Testis (tissue), 2 donors: ENCODE measurements around the gene SYNGR4.

ENCODE experiments used
- POLR2A ChIP-seq: fragments of 450-650 bp; IDR thresholded peaks from one replicate; pipeline ENCODE4 v1.6.1; 2017; ENCODE audit warnings: antibody characterized with exemption, mild to moderate bottlenecking, moderate library complexity
- TF ChIP-seq, protein P1 (sequence below), 3 experiments: fragments of 450-650 bp in 2 of 3; fragments of 200-600 bp in 1 of 3; sonication (generic) in 1 of 3; IDR thresholded peaks; one replicate each; pipeline ENCODE4 v1.5.1; 2016 to 2019; ENCODE audit warnings: antibody characterized with exemption in 3 of 3, mild to moderate bottlenecking in 2 of 3, moderate library complexity in 1 of 3

DNA sequence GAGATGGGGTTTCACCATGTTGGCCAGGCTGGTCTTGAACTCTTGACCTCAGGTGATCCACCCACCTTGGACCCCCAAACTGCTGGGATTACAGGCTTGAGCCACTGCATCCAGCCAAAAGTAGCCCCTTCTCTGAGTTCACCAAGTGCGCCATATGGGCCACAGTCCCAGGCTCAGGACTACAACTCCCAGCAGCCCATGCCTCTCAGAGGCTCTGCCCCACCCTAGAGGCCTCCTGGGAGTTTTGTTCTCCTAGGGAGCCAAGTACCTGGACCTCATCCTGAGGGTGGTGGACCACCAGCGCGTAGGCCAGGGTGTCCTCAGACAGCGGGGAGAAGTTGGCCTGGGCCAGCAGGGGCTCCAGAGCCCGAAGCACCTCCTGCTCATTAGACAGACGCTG lies 19.3 kb upstream of the SYNGR4 start:
- TF ChIP-seq, protein P1, sequence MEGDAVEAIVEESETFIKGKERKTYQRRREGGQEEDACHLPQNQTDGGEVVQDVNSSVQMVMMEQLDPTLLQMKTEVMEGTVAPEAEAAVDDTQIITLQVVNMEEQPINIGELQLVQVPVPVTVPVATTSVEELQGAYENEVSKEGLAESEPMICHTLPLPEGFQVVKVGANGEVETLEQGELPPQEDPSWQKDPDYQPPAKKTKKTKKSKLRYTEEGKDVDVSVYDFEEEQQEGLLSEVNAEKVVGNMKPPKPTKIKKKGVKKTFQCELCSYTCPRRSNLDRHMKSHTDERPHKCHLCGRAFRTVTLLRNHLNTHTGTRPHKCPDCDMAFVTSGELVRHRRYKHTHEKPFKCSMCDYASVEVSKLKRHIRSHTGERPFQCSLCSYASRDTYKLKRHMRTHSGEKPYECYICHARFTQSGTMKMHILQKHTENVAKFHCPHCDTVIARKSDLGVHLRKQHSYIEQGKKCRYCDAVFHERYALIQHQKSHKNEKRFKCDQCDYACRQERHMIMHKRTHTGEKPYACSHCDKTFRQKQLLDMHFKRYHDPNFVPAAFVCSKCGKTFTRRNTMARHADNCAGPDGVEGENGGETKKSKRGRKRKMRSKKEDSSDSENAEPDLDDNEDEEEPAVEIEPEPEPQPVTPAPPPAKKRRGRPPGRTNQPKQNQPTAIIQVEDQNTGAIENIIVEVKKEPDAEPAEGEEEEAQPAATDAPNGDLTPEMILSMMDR (IDR thresholded peaks at IDR 0.05): no peak
- no peak for TF ChIP-seq POLR2A
